HG03159 (cell line): Measurements from ENCODE around the gene DTNB.

ENCODE experiments used
- ATAC-seq: cut with Tn5 transposase; IDR thresholded peaks from one replicate; pipeline ENCODE4 v1.9.1; 2021; ENCODE audit warnings: mild to moderate bottlenecking, moderate library complexity; ENCODE audit not compliant: unreplicated experiment

The DTNB gene

GRCh38 chr2:25355270-25355669 lies 318.1 kb downstream of the DTNB start:
- ATAC-seq = no peak

- ATAC-seq = no peak
These were observed 319.3 kb downstream of the DTNB start for GRCh38 chr2:25354116-25354515.

GRCh38 chr2:25349397-25349796 lies 324.0 kb downstream of the DTNB start:
- no peak for ATAC-seq

GRCh38 chr2:25347846-25348245 lies 325.5 kb downstream of the DTNB start:
- no peak for ATAC-seq

- no peak for ATAC-seq
These were observed 326.1 kb downstream of the DTNB start for GRCh38 chr2:25347205-25347815.

- ATAC-seq = no peak
These were observed 330.1 kb downstream of the DTNB start for GRCh38 chr2:25343187-25343825.

- ATAC-seq = peak; percentile 80
These were observed 330.8 kb downstream of the DTNB start for GRCh38 chr2:25342372-25343186.

- ATAC-seq = peak; percentile 25
These were observed 331.5 kb downstream of the DTNB start, which contains the start of gene DNMT3A for GRCh38 chr2:25341753-25342371. Gene DNMT3A (minus strand): TSS chr2:25341925. CDS start chr2:25313984, 27,941 bp downstream.

GRCh38 chr2:25341011-25341727 lies 332.2 kb downstream of the DTNB start:
- peak; percentile 23 for ATAC-seq

GRCh38 chr2:25340181-25340921 lies 333.0 kb downstream of the DTNB start:
- ATAC-seq = no peak

GRCh38 chr2:25339791-25340180 lies 333.6 kb downstream of the DTNB start:
- ATAC-seq = no peak

- no peak for ATAC-seq
These were observed 334.1 kb downstream of the DTNB start for GRCh38 chr2:25339211-25339674.

GRCh38 chr2:25338401-25338800 lies 335.0 kb downstream of the DTNB start:
- ATAC-seq = no peak

- no peak for ATAC-seq
These were observed 335.5 kb downstream of the DTNB start for GRCh38 chr2:25337891-25338290.

GRCh38 chr2:25337276-25337675 lies 336.1 kb downstream of the DTNB start:
- no peak for ATAC-seq

GRCh38 chr2:25336383-25336841 lies 337.0 kb downstream of the DTNB start:
- ATAC-seq = no peak

GRCh38 chr2:25335971-25336370 lies 337.4 kb downstream of the DTNB start:
- no peak for ATAC-seq

GRCh38 chr2:25335204-25335603 lies 338.2 kb downstream of the DTNB start:
- ATAC-seq = no peak

GRCh38 chr2:25334482-25334881 lies 338.9 kb downstream of the DTNB start:
- no peak for ATAC-seq

GRCh38 chr2:25333981-25334380 lies 339.4 kb downstream of the DTNB start:
- no peak for ATAC-seq
